ENCODE results near the gene ARL10.
A peak's percentile ranks its signal among the peaks of the same experiment; 100 is the strongest.

ARL10 gene

DNA sequence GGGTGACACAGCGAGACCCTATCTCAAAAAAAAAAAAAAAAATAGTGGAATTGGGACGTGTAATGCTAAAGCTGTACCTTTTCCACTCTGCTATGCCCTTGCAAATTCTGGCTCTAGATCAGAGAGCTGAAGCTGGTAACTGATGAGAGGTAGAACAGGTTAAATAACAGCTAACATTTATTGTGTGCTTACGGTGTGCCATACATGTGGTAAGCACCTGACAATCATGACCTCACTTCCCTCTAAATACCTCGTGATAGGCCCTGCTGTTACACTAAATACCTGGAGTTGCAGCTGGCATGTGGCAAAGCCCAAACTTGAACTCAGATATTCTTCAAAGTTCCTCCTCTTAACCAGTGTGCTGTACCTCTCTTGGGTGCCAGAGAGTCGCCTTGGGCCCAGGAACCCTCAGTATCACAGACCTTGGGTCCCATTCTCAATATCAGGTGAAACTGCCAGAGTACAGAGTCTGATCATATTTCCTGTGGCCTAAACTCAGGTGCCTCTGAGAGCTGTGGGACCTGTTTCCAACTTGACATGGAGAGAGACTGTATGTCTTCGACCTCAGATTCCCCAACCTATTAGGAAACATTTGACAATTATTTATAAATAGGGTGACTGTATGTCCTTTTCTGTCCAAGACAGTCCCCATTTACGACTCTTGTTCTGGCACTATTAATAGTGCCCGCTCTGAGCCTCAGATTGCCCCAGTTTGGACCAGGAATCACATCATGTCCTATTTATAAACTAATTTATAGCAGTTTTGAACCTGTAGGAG is 4.8 kb downstream of the ARL10 start:
- H4K20me1 ChIP-seq = peaks cover 0 to 18% (median 0%) of the 10 kb centered on the region in 11 experiments; a peak in 1 of 22 replicates

DNA sequence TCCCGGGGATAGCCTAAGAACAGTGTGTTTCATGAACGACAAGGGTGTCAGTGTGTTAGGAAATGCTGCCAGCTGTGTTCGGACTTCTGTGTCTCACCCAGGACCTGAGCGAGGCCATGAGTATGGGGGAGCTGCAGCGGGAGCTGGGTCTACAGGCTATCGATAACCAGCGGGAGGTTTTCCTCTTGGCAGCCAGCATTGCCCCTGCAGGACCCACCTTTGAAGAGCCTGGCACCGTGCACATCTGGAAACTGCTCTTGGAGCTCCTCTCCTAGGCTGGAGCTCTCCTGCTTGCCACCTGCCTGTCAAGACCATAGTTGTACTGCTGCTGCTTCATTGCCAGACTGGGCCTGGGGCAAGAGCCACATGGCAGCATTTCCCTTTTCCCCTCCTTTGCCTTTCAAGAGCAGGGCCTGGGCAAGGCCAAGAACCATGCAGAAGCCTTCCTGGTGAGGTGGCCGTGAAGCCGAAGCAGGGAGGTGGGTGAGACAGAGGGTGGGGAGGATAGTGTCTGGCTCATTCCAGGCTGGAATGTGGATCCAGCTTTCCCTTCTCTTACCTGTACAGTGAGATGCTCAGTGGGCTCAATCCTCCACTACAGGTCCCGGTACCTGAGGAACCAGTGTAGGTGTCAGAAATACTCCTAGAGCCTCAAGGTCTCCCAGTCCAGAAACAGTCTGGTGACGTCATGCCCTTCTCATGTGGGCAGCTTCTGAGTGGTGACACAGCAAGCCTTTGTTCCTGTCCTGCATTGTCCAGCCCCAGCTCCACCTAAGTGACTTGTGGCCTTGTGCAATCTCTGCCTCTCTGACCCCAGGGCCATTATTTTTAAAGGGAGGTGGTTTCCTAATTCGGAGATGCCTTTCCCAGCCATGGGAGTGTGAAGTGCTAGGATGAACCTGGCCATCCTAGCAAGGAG is 6.6 kb downstream of the ARL10 start:
- Histone ChIP-seq H3K9ac (no peak overlapping the region), H3K27me3 (peaks cover 0 to 7% (median 0%) of the 10 kb centered on the region in 11 experiments; a peak in 7 of 22 replicates), H4K20me1 (peaks cover 0 to 12% (median 0%) of the 10 kb centered on the region in 11 experiments; a peak in 1 of 22 replicates), H3K36me3 (peaks cover 13 to 68% (median 36%) of the 10 kb centered on the region in 11 experiments; a peak in 17 of 22 replicates), H3K9me3 (replicated peaks in 1 of 11) (no peaks in the 10 kb centered on the region), H3K4me2 (no peak overlapping the region), H3K4me3 (no peak overlapping the region), H3K4me1 (peaks cover 10 to 21% (median 17%) of the 10 kb centered on the region in 10 experiments), H3K27ac (no peak overlapping the region)
- no peak for TF ChIP-seq Cebpa-rat (IDR thresholded peaks at IDR 0.05)

More for the DNA sequence above, 4.8 kb downstream of the ARL10 start:
- Histone ChIP-seq H3K9ac (no peak overlapping the region), H3K36me3 (peaks cover 0 to 52% (median 32%) of the 10 kb centered on the region in 11 experiments; a peak in 16 of 22 replicates), H3K27me3 (peaks cover 6 to 25% (median 16%) of the 10 kb centered on the region in 11 experiments; a peak in 21 of 22 replicates), H3K4me1 (peaks cover 23 to 36% (median 30%) of the 10 kb centered on the region in 10 experiments), H3K9me3 (replicated peaks in 1 of 11) (no peaks in the 10 kb centered on the region), H3K4me2 (no peak overlapping the region), H3K4me3 (no peak overlapping the region), H3K27ac (no peak overlapping the region)
- no peak for TF ChIP-seq Cebpa-rat (IDR thresholded peaks at IDR 0.05)

DNA sequence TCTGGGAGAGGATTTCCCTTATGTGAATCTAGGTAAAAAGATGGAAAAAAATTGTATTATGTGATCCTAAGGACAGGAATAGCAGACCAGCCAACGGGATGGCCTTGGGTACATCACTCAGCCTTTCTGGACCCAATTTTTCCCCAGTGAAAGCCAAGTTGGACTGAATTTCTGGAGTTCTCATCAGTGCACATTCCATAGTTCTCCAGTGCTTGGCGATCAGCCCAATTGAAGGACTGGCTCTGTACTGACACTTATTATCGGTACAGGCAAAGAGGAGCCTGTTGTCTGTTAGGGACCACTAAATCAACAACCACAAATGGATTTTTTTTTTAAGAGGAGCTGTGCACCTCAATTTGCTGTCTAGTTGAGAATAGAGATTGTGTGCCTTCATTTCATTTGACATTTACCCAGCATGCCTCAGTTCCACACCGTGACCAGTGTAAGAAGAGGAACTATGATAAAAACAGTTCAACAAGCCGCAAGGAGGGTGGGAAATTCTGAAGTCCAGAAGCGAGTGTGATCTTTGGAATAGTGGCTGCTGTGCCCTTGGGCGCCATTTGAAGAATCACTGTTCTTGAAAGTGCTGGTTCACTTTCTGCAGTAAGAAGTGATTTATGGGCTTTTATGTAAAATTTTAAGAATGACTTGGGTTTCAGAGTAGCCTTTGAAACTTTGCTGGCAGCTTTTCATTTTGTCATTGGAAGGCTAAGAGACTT is 8.0 kb downstream of the ARL10 start:
- Histone ChIP-seq H3K4me2 (peak overlapping the region in 9 of 11 experiments; percentile 0 to 39 (median 27); a peak in 11 of 22 replicates), H3K9me3 (replicated peaks in 1 of 11) (no peaks in the 10 kb centered on the region), H4K20me1 (0 out of 22 replicates have a peak, but pooled peaks cover 0 to 7% (median 0%) of the 10 kb centered on the region in 11 experiments), H3K4me1 (peaks cover 0 to 18% (median 9%) of the 10 kb centered on the region in 10 experiments; a peak in 13 of 20 replicates), H3K9ac (no peak overlapping the region), H3K36me3 (peaks cover 13 to 68% (median 30%) of the 10 kb centered on the region in 11 experiments; a peak in 17 of 22 replicates), H3K27me3 (no peaks in the 10 kb centered on the region), H3K27ac (no peak overlapping the region), H3K4me3 (no peak overlapping the region)
- no peak for TF ChIP-seq Cebpa-rat (IDR thresholded peaks at IDR 0.05)

DNA sequence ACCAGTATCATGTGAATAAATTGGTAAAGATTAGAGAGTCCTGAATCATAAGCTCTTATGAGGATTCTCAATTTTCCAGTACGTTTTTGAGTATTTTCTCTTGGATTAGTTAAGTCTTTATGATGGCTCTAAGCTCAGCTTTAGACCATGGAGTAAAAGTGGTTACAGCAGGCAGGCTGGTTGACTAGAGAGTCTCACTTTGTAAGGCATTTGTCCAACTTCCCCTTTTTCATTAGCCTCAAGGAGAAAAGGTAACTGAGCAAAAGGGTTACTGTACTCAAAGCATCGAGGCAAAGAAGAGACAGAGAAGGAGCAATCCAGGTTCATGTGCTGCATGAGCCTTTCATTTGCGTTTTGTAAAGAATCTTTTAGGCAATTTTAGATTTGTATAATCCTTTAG is 14.6 kb downstream of the ARL10 start:
- Histone ChIP-seq H3K4me3 (no peak overlapping the region), H4K20me1 (peaks cover 0 to 65% (median 32%) of the 10 kb centered on the region in 11 experiments; a peak in 19 of 22 replicates), H3K4me2 (no peak overlapping the region), H3K9ac (0 out of 22 replicates have a peak overlapping the region, but pooled peaks of 1 of the 11 experiments have one; percentile 3), H3K4me1 (peaks cover 0 to 15% (median 1%) of the 10 kb centered on the region in 10 experiments; a peak in 13 of 20 replicates), H3K27me3 (no peaks in the 10 kb centered on the region), H3K9me3 (replicated peaks in 1 of 11) (no peaks in the 10 kb centered on the region), H3K27ac (no peak overlapping the region), H3K36me3 (peaks cover 43 to 88% (median 67%) of the 10 kb centered on the region in 11 experiments)
- no peak for TF ChIP-seq Cebpa-rat (IDR thresholded peaks at IDR 0.05)

- Histone ChIP-seq H4K20me1 (peaks cover 0 to 81% (median 47%) of the 10 kb centered on the region in 11 experiments; a peak in 20 of 22 replicates), H3K4me3 (no peak overlapping the region), H3K4me1 (peaks cover 14 to 31% (median 17%) of the 10 kb centered on the region in 10 experiments), H3K27ac (no peak overlapping the region), H3K9ac (no peak overlapping the region), H3K4me2 (no peak overlapping the region), H3K27me3 (no peaks in the 10 kb centered on the region), H3K36me3 (peaks cover 58 to 93% (median 77%) of the 10 kb centered on the region in 11 experiments), H3K9me3 (replicated peaks in 1 of 11) (no peaks in the 10 kb centered on the region)
- TF ChIP-seq Cebpa-rat (IDR thresholded peaks at IDR 0.05) = no peak
These were observed 16.1 kb downstream of the ARL10 start for GRCh38 chr5:176381423-176381822.

DNA sequence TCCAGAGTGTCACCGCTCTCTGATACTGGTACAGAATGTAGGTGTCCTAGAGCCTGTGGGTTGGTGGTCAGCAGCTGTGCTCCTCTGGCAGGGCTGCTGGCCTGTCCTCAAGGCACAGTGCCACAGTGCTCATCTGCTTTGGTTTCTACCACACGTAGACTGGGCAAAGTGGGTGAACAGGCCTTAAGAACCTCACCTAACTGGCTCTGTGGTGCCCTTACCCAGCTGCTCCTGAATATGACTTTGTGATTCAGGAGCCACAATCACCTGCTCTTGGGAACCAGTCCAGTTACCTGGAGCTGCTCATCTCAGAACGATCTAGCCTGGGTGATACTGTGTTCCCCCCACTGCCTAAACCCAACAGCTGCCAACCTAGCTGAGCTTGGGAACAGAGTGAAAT is 16.7 kb downstream of the ARL10 start:
- TF ChIP-seq Cebpa-rat (IDR thresholded peaks at IDR 0.05) = no peak
- no peaks in the 10 kb centered on the region for H3K27me3 ChIP-seq
- H3K4me1 ChIP-seq = peaks cover 20 to 36% (median 22%) of the 10 kb centered on the region in 10 experiments
- peaks cover 0 to 86% (median 53%) of the 10 kb centered on the region in 11 experiments; a peak in 20 of 22 replicates for H4K20me1 ChIP-seq
- H3K4me2 ChIP-seq = no peak overlapping the region
- H3K9me3 ChIP-seq (replicated peaks in 1 of 11) = no peaks in the 10 kb centered on the region
- no peak overlapping the region for H3K27ac ChIP-seq
- no peak overlapping the region for H3K4me3 ChIP-seq
- H3K9ac ChIP-seq = no peak overlapping the region
- H3K36me3 ChIP-seq = peaks cover 61 to 95% (median 83%) of the 10 kb centered on the region in 11 experiments

DNA sequence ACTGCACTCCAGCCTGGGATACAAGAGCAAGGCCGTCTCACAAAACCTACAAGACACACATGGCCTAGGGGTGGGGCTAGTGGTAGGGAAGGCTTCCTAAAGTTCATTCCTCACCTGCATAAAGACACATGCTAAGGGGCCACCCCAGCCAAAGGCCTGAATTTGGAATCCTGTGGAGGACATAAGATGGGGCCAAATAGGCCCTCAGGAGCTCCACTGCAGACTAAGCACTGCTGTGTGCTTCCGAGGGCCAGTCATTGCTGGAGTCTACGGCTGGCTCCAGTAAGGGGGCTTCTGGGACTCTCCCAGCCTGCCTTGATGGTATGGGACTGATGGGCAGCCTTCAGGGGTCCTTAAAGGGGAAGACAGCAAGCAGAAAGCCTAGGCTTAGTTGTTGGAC is 17.4 kb downstream of the ARL10 start:
- H3K4me3 ChIP-seq = no peak overlapping the region
- H3K27me3 ChIP-seq = no peaks in the 10 kb centered on the region
- peaks cover 25 to 42% (median 29%) of the 10 kb centered on the region in 10 experiments for H3K4me1 ChIP-seq
- no peak for TF ChIP-seq Cebpa-rat (IDR thresholded peaks at IDR 0.05)
- H3K4me2 ChIP-seq = no peak overlapping the region
- peaks cover 61 to 94% (median 86%) of the 10 kb centered on the region in 11 experiments for H3K36me3 ChIP-seq
- no peaks in the 10 kb centered on the region for H3K9me3 ChIP-seq (replicated peaks in 1 of 11)
- peaks cover 0 to 93% (median 58%) of the 10 kb centered on the region in 11 experiments; a peak in 20 of 22 replicates for H4K20me1 ChIP-seq
- no peak overlapping the region for H3K27ac ChIP-seq
- H3K9ac ChIP-seq = no peak overlapping the region

DNA sequence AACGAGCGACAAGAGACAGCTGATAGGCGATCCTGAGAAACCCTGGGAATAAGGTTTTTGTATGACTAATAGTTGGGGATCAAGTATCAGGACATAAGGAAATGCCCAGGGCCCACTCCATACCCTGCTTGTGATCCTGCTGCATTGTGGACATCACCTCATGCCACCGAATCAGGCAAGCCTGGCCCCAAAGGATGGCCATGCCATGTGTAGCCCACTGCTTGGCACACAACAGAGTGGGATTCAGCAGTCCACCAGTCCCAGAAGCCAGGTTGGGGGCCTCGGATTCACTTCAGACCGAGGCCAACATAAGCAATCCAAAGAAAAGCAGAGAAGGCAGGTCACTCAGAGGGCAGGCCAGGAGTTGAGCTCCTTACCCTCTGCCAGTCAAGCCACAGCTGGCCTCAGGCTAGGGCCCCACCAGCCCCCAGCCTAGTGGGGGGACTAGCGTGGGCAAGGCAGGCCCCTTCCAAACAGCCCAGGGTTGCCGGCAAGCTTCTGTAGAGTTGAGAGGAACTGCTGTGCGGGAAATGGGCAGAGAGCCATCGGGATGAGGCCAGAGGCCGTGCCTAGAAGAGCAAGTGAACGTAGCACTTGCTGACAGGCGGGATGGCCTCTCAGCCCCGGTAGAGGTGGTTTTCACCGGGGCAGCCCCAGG is 18.1 kb downstream of the ARL10 start:
- no peak for TF ChIP-seq Cebpa-rat (IDR thresholded peaks at IDR 0.05)
- no peaks in the 10 kb centered on the region for H3K9me3 ChIP-seq (replicated peaks in 1 of 11)
- H3K4me1 ChIP-seq = peaks cover 25 to 42% (median 29%) of the 10 kb centered on the region in 10 experiments
- H3K9ac ChIP-seq = no peak overlapping the region
- no peak overlapping the region for H3K4me3 ChIP-seq
- H3K36me3 ChIP-seq = peaks cover 61 to 88% (median 83%) of the 10 kb centered on the region in 11 experiments
- no peak overlapping the region for H3K4me2 ChIP-seq
- H3K27me3 ChIP-seq = no peaks in the 10 kb centered on the region
- H4K20me1 ChIP-seq = peaks cover 0 to 91% (median 58%) of the 10 kb centered on the region in 11 experiments; a peak in 20 of 22 replicates
- H3K27ac ChIP-seq = no peak overlapping the region

Data from BLaER1 treated with 17β-estradiol and CSF1 and Interleukin-3, amounts not matched to agents 10 nM and 100 nM (cell line).